SK-N-MC (cell line): ENCODE measurements around the gene PITPNC1.

ENCODE experiments used
- DNase-seq: peaks from one replicate; pipeline ENCODE4 v3.0.0-alpha.2; 2011; ENCODE audit warnings: low read depth, low spot score
- H3K27ac ChIP-seq: fragments of 200-600 bp; sonication (generic); 2 replicates; pipeline ENCODE4 v1.5.1; 2016; ENCODE audit warnings: mixed run types
- H3K36me3 ChIP-seq: fragments of 200-600 bp; sonication (generic); 2 replicates; pipeline ENCODE4 v1.6.1; 2017; ENCODE audit warnings: antibody characterized with exemption, low read length, mixed read lengths; ENCODE audit not compliant: insufficient read depth
- H3K4me3 ChIP-seq: fragments of 200-600 bp; sonication (generic); 2 replicates; pipeline ENCODE4 v1.5.1; 2016
- H3K9ac ChIP-seq: fragments of 200-600 bp; sonication (generic); 2 replicates; pipeline ENCODE4 v1.8.0; 2017; ENCODE audit warnings: mixed run types, mixed read lengths; ENCODE audit not compliant: insufficient read length
- H3K9me3 ChIP-seq: fragments of 200-600 bp; sonication (generic); 2 replicates; pipeline ENCODE4 v1.6.1; 2017; ENCODE audit warnings: low read depth, mild to moderate bottlenecking, antibody characterized with exemption, low read length, moderate library complexity, mixed read lengths
- EZH2 ChIP-seq: fragments of 200-600 bp; sonication (generic); IDR thresholded peaks from one replicate; pipeline ENCODE4 v1.6.1; 2017; ENCODE audit warnings: antibody characterized with exemption
- FOXP2 ChIP-seq: optimal IDR thresholded peaks from 2 replicates; pipeline ENCODE3; 2011; ENCODE audit warnings: mild to moderate bottlenecking, moderate library complexity; ENCODE audit not compliant: insufficient read depth; ENCODE audit errors: extremely low read length, control extremely low read depth
- POLR2AphosphoS5 ChIP-seq: IDR thresholded peaks from 2 replicates; pipeline ENCODE4 v1.6.1; 2012; ENCODE audit warnings: mild to moderate bottlenecking, low read depth, low read length, borderline replicate concordance

Gene PITPNC1

DNA sequence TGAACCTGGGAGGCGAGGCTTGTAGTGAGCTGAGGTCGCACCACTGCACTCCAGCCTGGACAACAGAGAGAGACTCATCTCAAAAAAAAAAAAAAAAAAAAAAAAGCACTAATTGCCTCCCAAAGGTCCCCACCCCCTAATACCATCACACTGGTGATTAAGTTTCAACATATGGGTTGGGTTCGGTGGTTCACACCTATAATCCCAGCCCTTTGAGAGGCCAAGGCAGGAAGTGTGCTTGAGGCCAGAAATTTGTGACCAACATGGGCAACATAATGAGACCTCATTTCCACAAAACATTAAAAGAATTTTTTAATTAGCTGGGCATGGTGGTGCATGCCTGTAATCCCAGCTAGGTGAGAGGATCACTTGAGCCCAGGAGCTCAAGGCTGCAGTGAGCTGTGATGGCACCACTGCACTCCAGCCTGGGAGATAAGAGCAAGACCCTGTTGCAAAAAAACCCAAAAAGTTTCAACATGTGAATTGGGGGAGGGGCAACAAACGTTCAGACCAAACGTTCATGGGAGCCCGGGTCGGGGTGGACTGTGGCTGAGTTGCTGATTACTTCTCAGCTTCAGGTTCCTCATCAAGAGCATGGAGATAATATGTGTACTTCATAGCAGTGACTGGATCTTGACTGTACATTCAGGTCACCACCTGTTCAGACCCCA, 278.5 kb downstream of the PITPNC1 start:
- TF ChIP-seq POLR2AphosphoS5: no peak
- no peak for TF ChIP-seq FOXP2
- TF ChIP-seq EZH2: no peak
- Histone ChIP-seq H3K36me3 (no peaks in the 10 kb centered on the region), H3K27ac (no peak overlapping the region), H3K9ac (no peak overlapping the region), H3K4me3 (no peak overlapping the region), H3K9me3 (no peaks in the 10 kb centered on the region)
- no peak for DNase-seq

DNA sequence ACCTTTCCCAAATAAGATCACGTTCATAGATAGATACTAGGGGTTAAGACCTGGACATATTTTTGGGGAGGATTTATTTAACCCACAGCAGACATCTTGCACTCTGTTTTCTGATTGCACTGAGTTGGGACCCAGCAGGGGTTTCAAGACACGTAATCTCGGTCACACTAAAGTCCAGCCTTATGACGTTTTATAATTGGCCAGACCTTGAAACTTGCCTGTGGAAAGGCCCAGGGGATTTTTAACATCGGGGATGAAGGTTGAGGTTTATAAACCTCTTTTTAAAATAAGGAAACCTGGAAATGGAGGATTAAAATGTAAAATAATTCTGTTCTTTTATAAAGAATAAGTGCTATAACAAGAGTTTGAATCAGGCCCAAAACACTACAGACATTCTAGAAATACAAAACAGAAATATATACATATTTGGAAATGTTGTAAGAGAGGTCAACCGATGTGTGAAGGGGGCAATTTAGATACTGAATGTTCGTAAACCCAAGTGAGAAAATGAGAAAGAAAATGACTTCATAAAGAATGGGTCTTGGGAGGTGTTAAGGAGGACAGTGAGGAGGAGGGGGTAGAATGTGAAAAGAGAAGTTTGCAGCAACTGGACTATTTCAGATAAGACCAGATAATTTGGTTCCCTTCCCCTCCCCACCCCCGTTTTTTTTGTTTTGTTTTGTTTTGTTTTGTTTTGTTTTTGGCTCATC, 279.6 kb downstream of the PITPNC1 start:
- no peak overlapping the region for H3K4me3 ChIP-seq
- no peak overlapping the region for H3K27ac ChIP-seq
- H3K9me3 ChIP-seq: no peaks in the 10 kb centered on the region
- H3K36me3 ChIP-seq: no peaks in the 10 kb centered on the region
- H3K9ac ChIP-seq: no peak overlapping the region
- DNase-seq: no peak
- TF ChIP-seq FOXP2 (no peak), POLR2AphosphoS5 (no peak), EZH2 (no peak)

DNA sequence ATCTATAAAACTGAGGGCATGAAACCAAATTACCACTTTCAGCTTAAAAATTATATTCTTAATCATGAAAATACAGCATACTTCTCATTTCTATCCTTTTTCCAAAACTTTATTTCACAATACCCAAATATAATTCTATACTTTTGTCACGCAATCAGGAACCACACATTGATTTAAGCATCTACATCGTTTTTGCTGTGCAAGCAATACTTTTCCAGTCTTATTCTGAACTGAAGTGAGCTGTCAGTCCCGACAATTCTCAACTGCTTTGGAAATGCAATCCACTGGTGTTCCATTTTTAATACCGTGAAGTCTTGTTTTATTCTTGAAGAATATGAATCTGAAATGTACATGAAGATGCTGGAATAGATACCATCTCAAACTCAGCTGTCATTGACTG, 280.5 kb downstream of the PITPNC1 start:
- no peaks in the 10 kb centered on the region for H3K36me3 ChIP-seq

GRCh38 chr17:67658265-67658664, 281.2 kb downstream of the PITPNC1 start:
- no peak for DNase-seq
- no peak overlapping the region for H3K9ac ChIP-seq
- no peak overlapping the region for H3K27ac ChIP-seq
- no peak overlapping the region for H3K4me3 ChIP-seq
- H3K9me3 ChIP-seq: no peaks in the 10 kb centered on the region
- H3K36me3 ChIP-seq: no peaks in the 10 kb centered on the region
- TF ChIP-seq EZH2: no peak
- TF ChIP-seq FOXP2: no peak
- no peak for TF ChIP-seq POLR2AphosphoS5

More for the DNA sequence above, 280.5 kb downstream of the PITPNC1 start:
- Histone ChIP-seq H3K27ac (no peak overlapping the region), H3K4me3 (no peak overlapping the region), H3K9ac (no peak overlapping the region), H3K9me3 (no peaks in the 10 kb centered on the region)
- no peak for DNase-seq
- TF ChIP-seq POLR2AphosphoS5: no peak
- no peak for TF ChIP-seq EZH2
- TF ChIP-seq FOXP2: no peak

DNA sequence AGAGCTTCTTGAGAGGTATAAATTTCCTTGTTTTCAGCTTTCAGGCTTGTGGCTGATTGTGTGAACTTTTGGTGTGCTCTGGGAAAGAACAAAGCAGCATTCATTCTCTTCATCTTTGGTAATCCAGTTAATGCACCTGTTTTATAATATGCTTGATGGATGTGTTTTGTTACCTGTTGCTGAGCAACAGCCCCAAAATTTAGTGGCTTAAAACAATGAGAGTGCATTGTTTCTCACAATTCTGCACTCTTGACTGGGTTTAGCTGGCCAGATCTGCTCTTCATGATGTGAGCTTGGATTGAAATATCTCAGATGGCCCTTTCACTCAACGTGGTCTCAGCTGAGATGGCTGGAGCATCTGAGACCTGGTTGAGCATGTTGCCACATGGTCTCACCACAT, 281.9 kb downstream of the PITPNC1 start:
- H3K36me3 ChIP-seq: no peaks in the 10 kb centered on the region
- no peak for DNase-seq
- no peak overlapping the region for H3K27ac ChIP-seq
- TF ChIP-seq POLR2AphosphoS5 (no peak), FOXP2 (no peak), EZH2 (no peak)
- no peaks in the 10 kb centered on the region for H3K9me3 ChIP-seq
- H3K4me3 ChIP-seq: no peak overlapping the region
- no peak overlapping the region for H3K9ac ChIP-seq

DNA sequence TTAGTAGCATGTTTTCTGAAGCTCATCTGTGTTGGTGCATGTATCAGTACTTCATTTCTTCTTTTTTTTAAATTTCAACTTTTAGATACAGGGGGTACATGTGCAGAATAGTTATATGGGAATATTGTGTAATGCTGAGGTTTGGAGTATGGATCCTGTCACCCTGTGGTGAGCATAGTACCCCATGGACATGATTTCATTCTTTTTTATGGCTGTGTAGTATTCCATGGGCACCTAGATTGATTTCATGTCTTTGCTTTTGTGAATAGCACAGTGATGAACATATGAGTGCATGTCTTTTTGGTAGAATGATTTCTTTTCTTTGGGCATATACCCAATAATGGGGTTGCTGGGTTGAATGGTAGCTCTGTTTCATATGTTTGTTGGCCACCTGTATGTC, 285.6 kb downstream of the PITPNC1 start:
- Histone ChIP-seq H3K4me3 (no peak overlapping the region), H3K36me3 (no peaks in the 10 kb centered on the region), H3K9me3 (no peaks in the 10 kb centered on the region), H3K9ac (no peak overlapping the region), H3K27ac (no peak overlapping the region)
- TF ChIP-seq FOXP2 (no peak), EZH2 (no peak)
- no peak for DNase-seq

DNA sequence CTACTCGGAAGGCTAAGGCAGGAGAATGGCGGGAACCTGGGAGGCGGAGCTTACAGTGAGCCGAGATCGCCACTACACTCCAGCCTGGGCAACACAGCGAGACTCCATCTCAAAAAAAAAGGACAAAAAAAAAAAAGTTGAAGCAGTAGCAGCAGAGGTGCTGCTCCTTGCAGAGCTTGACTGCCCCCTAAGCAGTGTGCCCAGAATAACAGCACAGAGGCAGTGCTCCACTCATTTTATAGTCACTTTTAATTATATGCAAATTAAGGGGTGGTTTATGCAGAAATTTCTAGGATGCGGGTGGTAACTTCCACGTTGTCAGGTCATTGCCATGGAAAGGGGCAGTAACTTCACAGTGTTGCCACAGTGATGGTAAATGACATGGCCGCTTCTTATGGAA, 286.4 kb downstream of the PITPNC1 start:
- Histone ChIP-seq H3K36me3 (no peaks in the 10 kb centered on the region), H3K4me3 (no peak overlapping the region), H3K9me3 (no peaks in the 10 kb centered on the region), H3K9ac (no peak overlapping the region), H3K27ac (no peak overlapping the region)
- TF ChIP-seq FOXP2: no peak
- no peak for TF ChIP-seq EZH2
- no peak for TF ChIP-seq POLR2AphosphoS5
- no peak for DNase-seq

- Histone ChIP-seq H3K9ac (no peak overlapping the region), H3K36me3 (no peaks in the 10 kb centered on the region), H3K4me3 (no peak overlapping the region), H3K27ac (no peak overlapping the region), H3K9me3 (no peaks in the 10 kb centered on the region)
- no peak for DNase-seq
- TF ChIP-seq FOXP2: no peak
- no peak for TF ChIP-seq POLR2AphosphoS5
- no peak for TF ChIP-seq EZH2
These were observed 288.9 kb downstream of the PITPNC1 start for GRCh38 chr17:67666028-67666427.

DNA sequence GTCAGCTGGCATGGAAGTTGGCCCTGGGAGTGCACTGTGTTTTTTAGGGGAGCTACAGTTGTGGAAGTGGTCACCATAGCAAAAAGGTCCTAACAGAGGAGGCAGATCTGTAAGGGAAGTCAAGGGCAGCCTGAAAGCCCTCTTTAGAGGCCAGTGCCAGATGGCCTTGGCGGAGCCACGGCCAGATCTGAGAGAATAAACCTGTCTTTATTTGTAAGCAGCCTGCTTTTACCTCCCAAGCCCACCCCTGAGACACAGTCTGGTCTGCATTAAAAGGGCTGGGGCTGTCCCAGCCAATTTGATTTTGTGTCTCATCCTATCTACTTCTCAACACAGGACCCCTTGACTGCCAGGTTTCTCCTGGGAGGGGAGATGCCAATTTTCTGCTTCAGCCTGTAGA, 289.6 kb downstream of the PITPNC1 start:
- H3K9ac ChIP-seq: no peak overlapping the region
- no peaks in the 10 kb centered on the region for H3K9me3 ChIP-seq
- no peak for TF ChIP-seq FOXP2
- TF ChIP-seq POLR2AphosphoS5: no peak
- TF ChIP-seq EZH2: no peak
- DNase-seq: no peak
- H3K27ac ChIP-seq: no peak overlapping the region
- no peaks in the 10 kb centered on the region for H3K36me3 ChIP-seq
- no peak overlapping the region for H3K4me3 ChIP-seq
